Tibial artery (tissue), 4 donors: Measurements from ENCODE around the gene PPP3R2.

Source experiments
- DNase-seq, 2 donors: peaks; one replicate each; pipeline ENCODE4 v3.0.0-alpha.2; 2019
- H3K27ac ChIP-seq, 2 donors: fragments of 200-600 bp; sonication (generic) in 1 of 2; 1 replicate in 1 of 2; 2 replicates in 1 of 2; pipeline ENCODE4 v1.5.1; 2018 to 2019; ENCODE audit warnings: mild to moderate bottlenecking in 1 of 2
- H3K27me3 ChIP-seq, 2 donors: fragments of 200-600 bp; sonication (generic) in 1 of 2; one replicate each; pipeline versions ENCODE4 v1.5.1 to v1.6.0; 2016 to 2019
- H3K36me3 ChIP-seq, 3 donors: fragments of 200-600 bp; sonication (generic) in 2 of 3; one replicate each; pipeline ENCODE4 v1.5.1; 2016 to 2019; ENCODE audit warnings: mild to moderate bottlenecking in 2 of 3
- H3K4me1 ChIP-seq, 4 donors: fragments of 200-600 bp; sonication (generic) in 2 of 4; 1 replicate in 3 of 4; 2 replicates in 1 of 4; pipeline ENCODE4 v1.5.1; 2016 to 2019
- H3K4me3 ChIP-seq, 2 donors: fragments of 200-600 bp; sonication (generic) in 1 of 2; 1 replicate in 1 of 2; 2 replicates in 1 of 2; pipeline ENCODE4 v1.5.1; 2018 to 2019; ENCODE audit warnings: mild to moderate bottlenecking in 2 of 2
- H3K9me3 ChIP-seq, 3 donors: fragments of 200-600 bp; sonication (generic) in 1 of 3; one replicate each; pipeline ENCODE4 v1.5.1; 2016 to 2019
- CTCF ChIP-seq, 2 experiments: fragments of 200-600 bp in 1 of 2; fragments of 450-650 bp in 1 of 2; IDR thresholded peaks; one replicate each; pipeline ENCODE4 v1.5.1; 2017 to 2019; ENCODE audit warnings: antibody characterized with exemption in 2 of 2, mild to moderate bottlenecking in 1 of 2, moderate library complexity in 1 of 2
- intact Hi-C: fragments of 100-400 bp; cut with DNase I; formaldehyde crosslinking; loops from one replicate; pipeline ENCODE4 v1.15.0; 2023; ENCODE audit warnings: low total_unique reads

The PPP3R2 gene

DNA sequence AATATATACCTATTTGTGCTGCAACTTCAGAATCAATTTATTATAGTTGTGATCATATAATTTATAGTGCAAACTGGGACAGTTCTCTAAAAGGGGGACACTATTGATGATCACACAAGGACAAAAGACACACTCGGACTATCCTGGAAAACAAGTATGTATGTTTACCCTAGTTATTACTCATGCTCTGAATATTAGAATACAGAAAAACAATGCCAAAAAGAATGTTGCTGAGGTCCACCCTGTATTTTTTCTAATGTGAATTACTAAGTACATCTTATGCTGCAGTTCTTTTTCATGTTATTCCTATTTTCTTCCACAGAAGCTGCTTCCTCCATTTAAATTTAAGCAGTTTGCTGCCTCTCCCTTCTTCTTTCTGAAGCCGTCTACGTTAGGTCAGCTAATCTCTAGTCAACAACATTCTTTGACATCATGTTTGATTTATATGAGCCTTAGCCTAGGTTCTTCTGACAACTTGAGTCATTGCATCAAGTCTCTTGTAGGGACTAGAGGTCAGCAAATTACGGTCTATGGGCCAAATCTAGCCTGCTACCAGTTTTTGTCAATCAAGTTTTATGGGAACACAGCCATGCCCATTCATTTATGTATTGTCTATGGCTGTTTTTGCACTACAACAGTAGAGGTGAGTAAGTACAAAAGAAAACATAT, 40.1 kb upstream of the PPP3R2 start:
- Histone ChIP-seq H3K27ac (no peak overlapping the region), H3K4me3 (no peak overlapping the region), H3K36me3 (no peaks in the 10 kb centered on the region), H3K27me3 (no peaks in the 10 kb centered on the region), H3K4me1 (no peaks in the 10 kb centered on the region), H3K9me3 (no peaks in the 10 kb centered on the region)
- DNase-seq = no peak
- intact Hi-C loops = loop anchor here (5.0 kb wide), 1 partner anchor 507 kb away; no protein-coding TSS in a partner anchor
- no peak for TF ChIP-seq CTCF (IDR thresholded peaks at IDR 0.05)

DNA sequence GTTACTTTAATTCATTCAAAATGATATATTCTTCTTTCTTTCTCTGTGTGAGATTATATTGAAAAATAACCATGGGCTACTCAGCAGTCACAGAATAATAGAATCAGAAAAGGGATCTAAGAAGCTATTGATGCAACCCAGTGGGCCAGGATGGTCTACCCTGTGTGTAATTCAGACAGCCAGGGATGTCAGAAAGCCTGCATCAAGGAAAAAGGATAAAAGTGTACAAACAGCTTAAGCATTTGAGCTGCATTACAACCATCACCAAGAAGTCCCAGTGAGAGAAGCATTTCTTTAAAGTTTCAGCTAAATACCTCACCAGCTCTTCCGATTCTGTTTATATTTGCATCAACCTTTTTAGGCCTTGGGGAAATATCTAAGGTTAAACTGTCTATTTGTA, 37.8 kb upstream of the PPP3R2 start:
- intact Hi-C loops = loop anchor here (5.0 kb wide), 1 partner anchor 510 kb away; no protein-coding TSS in a partner anchor
- Histone ChIP-seq H3K36me3 (no peaks in the 10 kb centered on the region), H3K4me3 (no peak overlapping the region), H3K4me1 (no peaks in the 10 kb centered on the region), H3K27me3 (no peaks in the 10 kb centered on the region), H3K27ac (no peak overlapping the region), H3K9me3 (no peaks in the 10 kb centered on the region)
- DNase-seq = no peak
- TF ChIP-seq CTCF (IDR thresholded peaks at IDR 0.05) = no peak

GRCh38 chr9:101631892-101632291, 37.1 kb upstream of the PPP3R2 start:
- DNase-seq = no peak
- Histone ChIP-seq H3K27me3 (no peaks in the 10 kb centered on the region), H3K27ac (no peak overlapping the region), H3K36me3 (no peaks in the 10 kb centered on the region), H3K9me3 (no peaks in the 10 kb centered on the region), H3K4me1 (no peaks in the 10 kb centered on the region), H3K4me3 (no peak overlapping the region)
- TF ChIP-seq CTCF (IDR thresholded peaks at IDR 0.05) = no peak
- intact Hi-C loops = loop anchor here (5.0 kb wide), 1 partner anchor 510 kb away; no protein-coding TSS in a partner anchor

DNA sequence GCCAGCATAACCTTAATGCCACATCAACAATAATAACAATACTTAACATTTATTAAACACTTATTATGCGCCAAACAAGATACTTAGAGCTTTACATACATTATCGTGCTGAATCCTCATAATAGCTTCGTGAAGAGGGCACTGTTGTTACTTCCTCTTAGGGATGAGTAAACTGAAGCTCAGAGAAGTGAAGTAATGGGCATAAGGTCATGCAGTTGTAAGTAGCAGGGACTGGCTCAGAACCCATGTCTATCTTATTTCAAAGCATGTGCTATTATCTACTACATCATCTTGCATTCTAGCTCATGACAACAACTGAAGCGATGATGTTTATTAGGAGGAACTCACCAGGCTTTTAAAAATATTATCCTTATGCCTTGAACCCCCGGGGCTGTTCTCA, 34.9 kb upstream of the PPP3R2 start:
- H3K36me3 ChIP-seq = no peaks in the 10 kb centered on the region
- H3K4me3 ChIP-seq = no peak overlapping the region
- no peaks in the 10 kb centered on the region for H3K4me1 ChIP-seq
- H3K27ac ChIP-seq = no peak overlapping the region
- H3K9me3 ChIP-seq = no peaks in the 10 kb centered on the region
- intact Hi-C loops = loop anchor here (5.0 kb wide), 1 partner anchor 513 kb away; no protein-coding TSS in a partner anchor
- no peak for TF ChIP-seq CTCF (IDR thresholded peaks at IDR 0.05)
- H3K27me3 ChIP-seq = no peaks in the 10 kb centered on the region
- no peak for DNase-seq

GRCh38 chr9:101628173-101628572, 33.4 kb upstream of the PPP3R2 start:
- no peaks in the 10 kb centered on the region for H3K36me3 ChIP-seq
- no peak for DNase-seq
- no peak overlapping the region for H3K27ac ChIP-seq
- H3K27me3 ChIP-seq = peaks cover 0 to 2% of the 10 kb centered on the region in 2 donors
- intact Hi-C loops = no loop called here
- no peaks in the 10 kb centered on the region for H3K9me3 ChIP-seq
- H3K4me3 ChIP-seq = no peak overlapping the region
- H3K4me1 ChIP-seq = no peaks in the 10 kb centered on the region
- no peak for TF ChIP-seq CTCF (IDR thresholded peaks at IDR 0.05)
